MM.1S (cell line): ENCODE results near the gene CASP9.

Experiments
- CTCF ChIP-seq: fragments of 300-600 bp; sonication (generic); IDR thresholded peaks from 2 replicates; pipeline ENCODE4 v1.5.1; 2016; ENCODE audit warnings: antibody characterized with exemption, low read length, mixed read lengths
- EZH2phosphoT487 ChIP-seq: fragments of 300-600 bp; sonication (generic); IDR thresholded peaks from 2 replicates; pipeline ENCODE4 v1.6.1; 2018; ENCODE audit warnings: antibody characterized with exemption, low read length

GRCh38 chr1:15513919-15514318 lies 10.1 kb downstream of the CASP9 start:
- TF ChIP-seq CTCF (no peak), EZH2phosphoT487 (no peak)
